ENCODE measurements around the gene SEMA4C.

SEMA4C gene

DNA sequence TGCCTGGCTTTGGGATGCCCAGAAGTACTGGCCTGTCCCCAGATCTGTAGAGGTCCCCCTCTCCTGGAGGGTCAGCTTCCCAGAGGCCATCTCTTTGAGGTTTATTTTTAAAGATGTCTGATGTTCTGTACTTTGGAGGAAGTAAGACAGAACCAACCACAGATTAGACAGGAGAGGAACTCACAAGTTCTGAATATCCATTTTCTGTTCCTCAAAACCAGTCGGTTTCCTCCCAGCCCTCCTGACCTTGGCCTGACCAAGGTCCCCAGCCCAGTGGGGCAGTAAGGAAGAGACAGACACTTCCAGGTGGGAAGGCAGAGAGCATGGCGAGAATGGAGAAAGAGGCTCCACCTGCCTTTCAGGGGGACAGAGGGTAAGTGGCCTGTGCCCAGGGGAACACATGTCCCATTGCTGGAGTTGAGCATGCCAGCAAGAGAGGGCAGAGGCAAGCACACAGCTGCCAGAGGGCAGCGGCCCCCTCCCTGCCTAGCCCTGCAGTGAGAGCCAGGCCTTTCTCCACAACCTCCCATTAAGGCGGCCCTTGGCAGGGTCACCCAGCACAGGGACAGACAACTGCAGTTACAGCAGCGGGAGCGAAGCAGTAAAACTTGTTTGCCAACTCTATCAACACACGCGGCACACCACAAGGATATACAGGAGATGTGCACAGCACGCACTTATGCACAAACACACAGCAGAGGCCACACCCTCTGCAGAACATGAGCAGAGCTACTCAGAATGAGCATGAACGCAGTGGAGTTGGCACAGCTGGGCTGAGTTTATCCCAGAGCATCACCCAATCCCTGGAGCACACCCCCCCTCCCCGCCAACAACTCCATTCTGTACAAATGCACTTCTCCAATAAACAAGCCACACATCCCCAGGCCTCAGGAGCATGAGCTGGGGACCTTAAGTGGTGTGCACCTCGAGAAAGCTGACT lies 18.5 kb upstream of the SEMA4C start:
- Histone ChIP-seq H3K9me3 (ENCODE audit: control insufficient read depth in 2 of 2, low read length in 2 of 2) (no peaks in the 10 kb centered on the region), H3K4me1 (ENCODE audit: control insufficient read depth, insufficient read depth, low read length) (peaks cover 48% of the 10 kb centered on the region), H3K27me3 (ENCODE audit: control insufficient read depth in 1 of 2, insufficient read depth in 2 of 2, low read length in 2 of 2) (no peaks in the 10 kb centered on the region), H3K36me3 (ENCODE audit: control insufficient read depth in 2 of 2, insufficient read depth in 2 of 2, low read length in 2 of 2) (no peaks in the 10 kb centered on the region), H3K4me3 (ENCODE audit: low read length in 2 of 2) (peak overlapping the region; percentile 12 to 63), H3K27ac (ENCODE audit: low read length) (peak overlapping the region; percentile 93), H3K9ac (ENCODE audit: low read length in 2 of 2) (peak overlapping the region; percentile 47 to 75)

DNA sequence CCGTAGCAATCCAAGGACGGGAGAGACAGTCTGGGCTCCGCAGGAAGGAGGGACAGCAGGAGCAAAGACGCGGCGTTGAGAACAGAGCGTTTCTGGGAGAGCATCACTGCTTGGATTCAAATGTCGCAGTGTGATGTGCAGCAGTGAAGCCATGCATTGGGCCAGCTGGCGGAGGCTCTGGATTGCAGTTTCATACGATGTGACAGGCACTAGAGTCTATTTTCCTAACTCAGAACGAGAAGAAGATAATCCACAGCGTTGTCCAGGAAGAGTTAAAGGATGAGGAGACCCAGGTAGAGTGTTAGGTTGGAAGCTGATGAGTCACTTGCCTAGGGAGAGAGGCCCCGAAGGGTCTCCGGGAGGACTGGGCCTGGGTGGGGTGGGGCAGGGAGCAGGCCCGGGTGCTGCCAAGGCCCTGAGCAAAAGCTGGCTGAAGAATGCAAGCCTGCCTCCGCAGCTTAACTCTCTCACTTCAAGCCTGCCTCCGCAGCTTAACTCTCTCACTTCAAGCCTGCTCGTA lies 17.7 kb upstream of the SEMA4C start:
- Histone ChIP-seq H3K9ac (ENCODE audit: low read length in 2 of 2) (peak overlapping the region; percentile 47 to 75), H3K27me3 (ENCODE audit: control insufficient read depth in 1 of 2, insufficient read depth in 2 of 2, low read length in 2 of 2) (no peaks in the 10 kb centered on the region), H3K4me1 (ENCODE audit: control insufficient read depth, insufficient read depth, low read length) (peaks cover 49% of the 10 kb centered on the region), H3K36me3 (ENCODE audit: control insufficient read depth in 2 of 2, insufficient read depth in 2 of 2, low read length in 2 of 2) (no peaks in the 10 kb centered on the region), H3K4me3 (ENCODE audit: low read length in 2 of 2) (peak overlapping the region; percentile 12 to 63), H3K27ac (ENCODE audit: low read length) (peak overlapping the region; percentile 93), H3K9me3 (ENCODE audit: control insufficient read depth in 2 of 2, low read length in 2 of 2) (no peaks in the 10 kb centered on the region)

GRCh38 chr2:96885432-96886347 lies 15.8 kb upstream of the SEMA4C start:
- Histone ChIP-seq H3K27ac (ENCODE audit: low read length) (peak overlapping the region; percentile 93), H3K27me3 (ENCODE audit: control insufficient read depth in 1 of 2, insufficient read depth in 2 of 2, low read length in 2 of 2) (no peaks in the 10 kb centered on the region), H3K36me3 (ENCODE audit: control insufficient read depth in 2 of 2, insufficient read depth in 2 of 2, low read length in 2 of 2) (no peaks in the 10 kb centered on the region)

GRCh38 chr2:96884299-96885094 lies 14.6 kb upstream of the SEMA4C start:
- Histone ChIP-seq H3K27ac (ENCODE audit: low read length) (no peak overlapping the region), H3K4me1 (ENCODE audit: control insufficient read depth, insufficient read depth, low read length) (peaks cover 42% of the 10 kb centered on the region), H3K4me3 (ENCODE audit: low read length in 2 of 2) (no peak overlapping the region)

More at GRCh38 chr2:96885432-96886347, 15.8 kb upstream of the SEMA4C start:
- no peak overlapping the region for H3K4me3 ChIP-seq (ENCODE audit: low read length in 2 of 2)
- no peaks in the 10 kb centered on the region for H3K9me3 ChIP-seq (ENCODE audit: control insufficient read depth in 2 of 2, low read length in 2 of 2)
- no peak overlapping the region for H3K9ac ChIP-seq (ENCODE audit: low read length in 2 of 2)
- peaks cover 42% of the 10 kb centered on the region for H3K4me1 ChIP-seq (ENCODE audit: control insufficient read depth, insufficient read depth, low read length)

GRCh38 chr2:96883306-96883705 lies 13.4 kb upstream of the SEMA4C start:
- no peak overlapping the region for H3K27ac ChIP-seq (ENCODE audit: low read length)
- no peak overlapping the region for H3K4me3 ChIP-seq (ENCODE audit: low read length in 2 of 2)
- peaks cover 34% of the 10 kb centered on the region for H3K4me1 ChIP-seq (ENCODE audit: control insufficient read depth, insufficient read depth, low read length)
- no peaks in the 10 kb centered on the region for H3K9me3 ChIP-seq (ENCODE audit: control insufficient read depth in 2 of 2, low read length in 2 of 2)
- H3K36me3 ChIP-seq (ENCODE audit: control insufficient read depth in 2 of 2, insufficient read depth in 2 of 2, low read length in 2 of 2) = no peaks in the 10 kb centered on the region
- no peaks in the 10 kb centered on the region for H3K27me3 ChIP-seq (ENCODE audit: control insufficient read depth in 1 of 2, insufficient read depth in 2 of 2, low read length in 2 of 2)
- H3K9ac ChIP-seq (ENCODE audit: low read length in 2 of 2) = no peak overlapping the region

More at GRCh38 chr2:96884299-96885094, 14.6 kb upstream of the SEMA4C start:
- H3K9ac ChIP-seq (ENCODE audit: low read length in 2 of 2) = no peak overlapping the region
- H3K27me3 ChIP-seq (ENCODE audit: control insufficient read depth in 1 of 2, insufficient read depth in 2 of 2, low read length in 2 of 2) = no peaks in the 10 kb centered on the region
- H3K9me3 ChIP-seq (ENCODE audit: control insufficient read depth in 2 of 2, low read length in 2 of 2) = no peaks in the 10 kb centered on the region
- no peaks in the 10 kb centered on the region for H3K36me3 ChIP-seq (ENCODE audit: control insufficient read depth in 2 of 2, insufficient read depth in 2 of 2, low read length in 2 of 2)

GRCh38 chr2:96882906-96883305 lies 13.0 kb upstream of the SEMA4C start:
- H3K27me3 ChIP-seq (ENCODE audit: control insufficient read depth in 1 of 2, insufficient read depth in 2 of 2, low read length in 2 of 2) = no peaks in the 10 kb centered on the region
- no peaks in the 10 kb centered on the region for H3K9me3 ChIP-seq (ENCODE audit: control insufficient read depth in 2 of 2, low read length in 2 of 2)
- no peak overlapping the region for H3K4me3 ChIP-seq (ENCODE audit: low read length in 2 of 2)
- H3K27ac ChIP-seq (ENCODE audit: low read length) = no peak overlapping the region
- H3K9ac ChIP-seq (ENCODE audit: low read length in 2 of 2) = no peak overlapping the region
- no peaks in the 10 kb centered on the region for H3K36me3 ChIP-seq (ENCODE audit: control insufficient read depth in 2 of 2, insufficient read depth in 2 of 2, low read length in 2 of 2)
- H3K4me1 ChIP-seq (ENCODE audit: control insufficient read depth, insufficient read depth, low read length) = peaks cover 30% of the 10 kb centered on the region

DNA sequence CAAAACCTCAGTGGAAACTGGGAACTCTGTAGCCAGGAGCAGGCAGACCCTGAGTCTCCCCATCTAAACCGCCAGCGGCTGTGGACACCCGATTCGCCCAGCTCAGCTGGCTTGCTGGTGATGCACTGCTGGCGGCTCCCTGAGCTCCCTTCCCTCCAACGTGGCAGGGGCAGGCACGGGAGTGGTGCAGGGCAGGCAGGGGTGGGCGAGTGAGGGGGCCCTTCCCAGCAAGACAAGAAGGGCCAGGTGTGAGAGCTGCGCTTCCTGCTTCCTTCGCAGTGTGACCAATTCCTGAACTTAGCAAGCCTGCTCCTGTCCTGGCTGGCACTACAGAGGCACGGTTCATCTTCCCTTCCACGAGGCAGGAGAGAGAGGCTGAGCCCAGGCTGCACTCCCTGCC lies 12.3 kb upstream of the SEMA4C start:
- no peak overlapping the region for H3K4me3 ChIP-seq (ENCODE audit: low read length in 2 of 2)
- H3K9me3 ChIP-seq (ENCODE audit: control insufficient read depth in 2 of 2, low read length in 2 of 2) = no peaks in the 10 kb centered on the region
- no peak overlapping the region for H3K27ac ChIP-seq (ENCODE audit: low read length)
- no peaks in the 10 kb centered on the region for H3K36me3 ChIP-seq (ENCODE audit: control insufficient read depth in 2 of 2, insufficient read depth in 2 of 2, low read length in 2 of 2)
- H3K9ac ChIP-seq (ENCODE audit: low read length in 2 of 2) = no peak overlapping the region
- H3K27me3 ChIP-seq (ENCODE audit: control insufficient read depth in 1 of 2, insufficient read depth in 2 of 2, low read length in 2 of 2) = no peaks in the 10 kb centered on the region
- peaks cover 23% of the 10 kb centered on the region for H3K4me1 ChIP-seq (ENCODE audit: control insufficient read depth, insufficient read depth, low read length)

GRCh38 chr2:96881349-96882195 lies 11.7 kb upstream of the SEMA4C start:
- no peaks in the 10 kb centered on the region for H3K27me3 ChIP-seq (ENCODE audit: control insufficient read depth in 1 of 2, insufficient read depth in 2 of 2, low read length in 2 of 2)
- no peak overlapping the region for H3K4me3 ChIP-seq (ENCODE audit: low read length in 2 of 2)
- H3K4me1 ChIP-seq (ENCODE audit: control insufficient read depth, insufficient read depth, low read length) = peaks cover 18% of the 10 kb centered on the region
- no peak overlapping the region for H3K27ac ChIP-seq (ENCODE audit: low read length)
- H3K9ac ChIP-seq (ENCODE audit: low read length in 2 of 2) = no peak overlapping the region
- H3K9me3 ChIP-seq (ENCODE audit: control insufficient read depth in 2 of 2, low read length in 2 of 2) = no peaks in the 10 kb centered on the region
- no peaks in the 10 kb centered on the region for H3K36me3 ChIP-seq (ENCODE audit: control insufficient read depth in 2 of 2, insufficient read depth in 2 of 2, low read length in 2 of 2)

DNA sequence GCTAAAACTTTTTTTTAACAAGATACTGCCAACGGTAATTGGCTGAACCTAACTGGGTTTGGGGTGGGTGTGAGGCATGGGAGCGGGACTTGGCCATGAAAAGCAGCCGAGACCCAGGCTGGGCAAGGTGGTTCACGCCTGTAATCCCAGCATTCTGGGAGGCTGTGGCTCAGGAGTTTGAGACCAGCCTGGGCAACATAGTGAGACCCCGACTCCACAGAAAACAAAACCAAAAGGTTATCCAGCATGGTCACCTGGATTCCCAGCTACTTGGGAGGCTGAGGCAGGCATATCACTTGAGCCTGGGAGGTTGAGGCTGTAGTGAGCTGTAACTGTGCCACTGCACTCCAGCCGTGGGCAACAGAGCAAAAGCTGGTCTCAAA lies 11.0 kb upstream of the SEMA4C start:
- Histone ChIP-seq H3K9ac (ENCODE audit: low read length in 2 of 2) (no peak overlapping the region), H3K4me3 (ENCODE audit: low read length in 2 of 2) (no peak overlapping the region), H3K4me1 (ENCODE audit: control insufficient read depth, insufficient read depth, low read length) (peaks cover 12% of the 10 kb centered on the region), H3K9me3 (ENCODE audit: control insufficient read depth in 2 of 2, low read length in 2 of 2) (no peaks in the 10 kb centered on the region), H3K27ac (ENCODE audit: low read length) (no peak overlapping the region), H3K27me3 (ENCODE audit: control insufficient read depth in 1 of 2, insufficient read depth in 2 of 2, low read length in 2 of 2) (no peaks in the 10 kb centered on the region), H3K36me3 (ENCODE audit: control insufficient read depth in 2 of 2, insufficient read depth in 2 of 2, low read length in 2 of 2) (no peaks in the 10 kb centered on the region)

Data from stomach smooth muscle (tissue), 2 donors.